ENCODE data around the gene USPL1.
A peak's percentile ranks its signal among the peaks of the same experiment; 100 is the strongest.

USPL1 gene

GRCh38 chr13:30659980-30660379 lies 42.3 kb downstream of the USPL1 start:
- H3K9me3 ChIP-seq (ENCODE audit: severe bottlenecking), result no peaks in the 10 kb centered on the region
- no peak overlapping the region for H3K27ac ChIP-seq (ENCODE audit: poor library complexity, severe bottlenecking)
- no peak overlapping the region for H3K4me3 ChIP-seq (ENCODE audit: severe bottlenecking)
- no peaks in the 10 kb centered on the region for H3K27me3 ChIP-seq (ENCODE audit: insufficient read depth, poor library complexity, severe bottlenecking)
- ATAC-seq (ENCODE audit: low read depth) (peak; percentile 44; the same call in 1 of the 3 replicates), DNase-seq (ENCODE audit: low spot score) (no peak)
- no peak for TF ChIP-seq CTCF (IDR thresholded peaks at IDR 0.05; ENCODE audit: poor library complexity, severe bottlenecking)
- H3K4me1 ChIP-seq (ENCODE audit: insufficient read depth, poor library complexity, severe bottlenecking), result no peaks in the 10 kb centered on the region
- H3K36me3 ChIP-seq (ENCODE audit: low read depth), result peaks cover 42% of the 10 kb centered on the region

DNA sequence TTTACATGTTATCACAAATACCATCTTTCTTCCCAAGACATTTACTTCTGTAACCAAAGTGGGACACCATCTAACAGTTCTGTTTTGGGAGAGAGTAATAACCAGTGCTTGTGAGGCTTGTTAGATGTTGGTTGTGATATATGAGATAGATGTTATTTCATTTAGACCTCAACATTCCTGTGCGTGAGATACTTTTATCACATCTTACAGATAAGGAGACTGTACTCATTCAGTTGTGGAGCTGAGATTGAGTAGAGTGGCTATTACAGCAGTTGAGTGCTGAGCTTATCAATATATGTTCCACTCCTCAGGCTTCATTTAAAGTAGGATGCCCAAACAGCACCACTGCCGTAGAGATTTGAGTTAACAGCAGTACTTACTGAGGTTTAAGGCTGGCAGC lies 43.1 kb downstream of the USPL1 start:
- no peak for ATAC-seq (ENCODE audit: low read depth)

DNA sequence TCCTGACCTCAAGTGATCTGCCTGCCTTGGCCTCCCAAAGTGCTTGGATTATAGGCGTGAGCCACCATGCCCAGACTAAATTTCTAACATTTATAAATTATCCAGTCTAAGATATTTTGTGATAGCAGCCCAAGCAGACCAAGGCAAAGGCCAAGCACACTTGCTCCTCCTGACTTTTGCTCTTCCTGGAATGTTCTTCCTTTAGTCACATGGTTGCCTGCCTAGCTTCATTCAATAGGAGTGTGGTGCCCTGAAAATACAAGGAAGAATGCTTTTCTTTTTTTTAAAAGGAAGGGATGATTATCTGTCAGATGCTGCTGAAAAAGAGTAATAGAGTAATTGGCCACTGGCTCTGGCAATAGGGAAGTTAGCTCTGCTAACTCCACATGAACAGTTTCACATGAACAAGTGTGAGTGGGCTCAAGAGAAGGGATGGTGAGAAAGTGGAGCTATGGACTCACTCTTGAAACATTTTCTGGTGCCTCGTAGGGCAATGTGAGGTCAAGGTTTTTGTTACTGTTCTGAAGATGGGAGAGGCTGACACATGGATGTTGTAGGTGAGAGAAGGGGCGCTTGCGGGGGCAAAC lies 47.1 kb downstream of the USPL1 start:
- H3K9me3 ChIP-seq (ENCODE audit: severe bottlenecking), result no peaks in the 10 kb centered on the region
- ATAC-seq (ENCODE audit: low read depth), result no peak
- no peak for TF ChIP-seq CTCF (IDR thresholded peaks at IDR 0.05; ENCODE audit: poor library complexity, severe bottlenecking)
- H3K4me3 ChIP-seq (ENCODE audit: severe bottlenecking), result no peak overlapping the region
- no peaks in the 10 kb centered on the region for H3K27me3 ChIP-seq (ENCODE audit: insufficient read depth, poor library complexity, severe bottlenecking)
- no peaks in the 10 kb centered on the region for H3K36me3 ChIP-seq (ENCODE audit: low read depth)
- H3K27ac ChIP-seq (ENCODE audit: poor library complexity, severe bottlenecking), result no peak overlapping the region
- H3K4me1 ChIP-seq (ENCODE audit: insufficient read depth, poor library complexity, severe bottlenecking), result no peaks in the 10 kb centered on the region
- no peak for DNase-seq (ENCODE audit: low spot score)

More for the DNA sequence above, 43.1 kb downstream of the USPL1 start:
- Histone ChIP-seq H3K27me3 (ENCODE audit: insufficient read depth, poor library complexity, severe bottlenecking) (no peaks in the 10 kb centered on the region), H3K4me3 (ENCODE audit: severe bottlenecking) (no peak overlapping the region), H3K4me1 (ENCODE audit: insufficient read depth, poor library complexity, severe bottlenecking) (no peaks in the 10 kb centered on the region), H3K9me3 (ENCODE audit: severe bottlenecking) (no peaks in the 10 kb centered on the region), H3K27ac (ENCODE audit: poor library complexity, severe bottlenecking) (no peak overlapping the region), H3K36me3 (ENCODE audit: low read depth) (peaks cover 34% of the 10 kb centered on the region)
- DNase-seq (ENCODE audit: low spot score), result no peak
- no peak for TF ChIP-seq CTCF (IDR thresholded peaks at IDR 0.05; ENCODE audit: poor library complexity, severe bottlenecking)

- H3K36me3 ChIP-seq (ENCODE audit: low read depth), result no peaks in the 10 kb centered on the region
- H3K27me3 ChIP-seq (ENCODE audit: insufficient read depth, poor library complexity, severe bottlenecking), result no peaks in the 10 kb centered on the region
- H3K4me1 ChIP-seq (ENCODE audit: insufficient read depth, poor library complexity, severe bottlenecking), result no peaks in the 10 kb centered on the region
- DNase-seq (ENCODE audit: low spot score) (no peak), ATAC-seq (ENCODE audit: low read depth) (no peak)
- no peak overlapping the region for H3K27ac ChIP-seq (ENCODE audit: poor library complexity, severe bottlenecking)
- no peaks in the 10 kb centered on the region for H3K9me3 ChIP-seq (ENCODE audit: severe bottlenecking)
- H3K4me3 ChIP-seq (ENCODE audit: severe bottlenecking), result no peak overlapping the region
- TF ChIP-seq CTCF (IDR thresholded peaks at IDR 0.05; ENCODE audit: poor library complexity, severe bottlenecking), result no peak
Measured at GRCh38 chr13:30665638-30666037, 47.9 kb downstream of the USPL1 start.

- ATAC-seq (ENCODE audit: low read depth) (no peak), DNase-seq (ENCODE audit: low spot score) (no peak)
- Histone ChIP-seq H3K27ac (ENCODE audit: poor library complexity, severe bottlenecking) (no peak overlapping the region), H3K4me3 (ENCODE audit: severe bottlenecking) (no peak overlapping the region), H3K9me3 (ENCODE audit: severe bottlenecking) (no peaks in the 10 kb centered on the region), H3K36me3 (ENCODE audit: low read depth) (no peaks in the 10 kb centered on the region), H3K27me3 (ENCODE audit: insufficient read depth, poor library complexity, severe bottlenecking) (no peaks in the 10 kb centered on the region), H3K4me1 (ENCODE audit: insufficient read depth, poor library complexity, severe bottlenecking) (no peaks in the 10 kb centered on the region)
- no peak for TF ChIP-seq CTCF (IDR thresholded peaks at IDR 0.05; ENCODE audit: poor library complexity, severe bottlenecking)
Measured at GRCh38 chr13:30666113-30666512, 48.4 kb downstream of the USPL1 start.
